Vagina (tissue), 2 donors: Measurements from ENCODE around the gene BICD1. TPM values are rescaled to one million over a fixed set of nuclear protein-coding genes. Genes with fewer than 3 reads are reported as not detected.
"Not testable (repeated sequence)": the region's sequence is repeated elsewhere in the genome, so short reads cannot be mapped to it uniquely, and the experiment has no call there.

Experiments used
- DNase-seq, 2 donors: peaks; one replicate each; pipeline ENCODE4 v3.0.0-alpha.2; 2017; ENCODE audit errors: extremely low spot score in 2 of 2
- H3K27ac ChIP-seq: fragments of 200-600 bp; sonication (generic); one replicate; pipeline ENCODE4 v1.5.1; 2019
- H3K27me3 ChIP-seq: fragments of 200-600 bp; sonication (generic); one replicate; pipeline ENCODE4 v1.5.1; 2019
- H3K36me3 ChIP-seq, 2 donors: fragments of 200-600 bp; sonication (generic); one replicate each; pipeline ENCODE4 v1.5.1; 2017 to 2019
- H3K4me1 ChIP-seq: fragments of 200-600 bp; sonication (generic); one replicate; pipeline ENCODE4 v1.5.1; 2019
- H3K4me3 ChIP-seq, 2 donors: fragments of 200-600 bp; sonication (generic); 1 replicate in 1 of 2; 2 replicates in 1 of 2; pipeline ENCODE4 v1.5.1; 2016 to 2019
- H3K9me3 ChIP-seq: fragments of 200-600 bp; sonication (generic); one replicate; pipeline ENCODE4 v1.5.1; 2019
- POLR2A ChIP-seq, 2 donors: fragments of 450-650 bp; IDR thresholded peaks; one replicate each; pipeline ENCODE4 v1.6.1; 2017; ENCODE audit warnings: antibody characterized with exemption in 2 of 2, mild to moderate bottlenecking in 2 of 2, moderate library complexity in 2 of 2
- POLR2AphosphoS5 ChIP-seq, 2 donors: sonication (generic); formaldehyde crosslinking; IDR thresholded peaks; one replicate each; pipeline ENCODE4 v1.9.0; 2017; ENCODE audit warnings: antibody characterized with exemption in 2 of 2, mild to moderate bottlenecking in 2 of 2, low read depth in 1 of 2; ENCODE audit not compliant: insufficient read depth in 1 of 2
- intact Hi-C: fragments of 100-400 bp; cut with DNase I; formaldehyde crosslinking; loops from one replicate; pipeline ENCODE4 v1.15.1; 2023
- total RNA-seq: library from RNA; depleted of rRNA; stranded (reverse); fragments of >200 nt; gene quantifications from one replicate; pipeline ENCODE4 v1.2.3, GENCODE V29; 2016
- TF ChIP-seq, protein P1 (sequence below), 3 experiments: fragments of 450-650 bp in 2 of 3; fragments of 200-600 bp in 1 of 3; sonication (generic) in 1 of 3; IDR thresholded peaks; one replicate each; pipeline ENCODE4 v1.5.1; 2017 to 2019; ENCODE audit warnings: antibody characterized with exemption in 3 of 3, mild to moderate bottlenecking in 2 of 3, moderate library complexity in 2 of 3

BICD1 gene
- total RNA-seq, 1 donor from 2014 or later = 19.6 TPM

DNA sequence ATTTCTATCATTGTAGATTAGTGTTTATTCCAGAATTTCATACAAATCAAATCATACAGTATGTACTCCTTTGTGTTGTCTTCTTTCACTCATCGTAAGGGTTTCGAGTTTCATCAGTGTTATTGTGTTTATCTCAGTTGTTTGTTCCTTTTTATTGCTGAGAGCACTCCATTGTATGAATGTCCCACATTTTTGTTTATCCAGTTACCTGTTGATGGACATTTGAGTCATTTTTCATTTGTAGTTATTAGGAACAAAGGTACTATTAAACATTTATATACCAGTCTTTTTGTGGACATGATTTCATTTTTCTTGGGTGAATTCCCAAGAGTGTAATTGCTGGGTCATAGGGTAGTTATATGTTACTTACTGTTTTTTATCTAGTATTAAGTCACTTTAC is 70.0 kb downstream of the BICD1 start:
- intact Hi-C loops = no loop called here
- DNase-seq = no peak
- TF ChIP-seq, protein P1, sequence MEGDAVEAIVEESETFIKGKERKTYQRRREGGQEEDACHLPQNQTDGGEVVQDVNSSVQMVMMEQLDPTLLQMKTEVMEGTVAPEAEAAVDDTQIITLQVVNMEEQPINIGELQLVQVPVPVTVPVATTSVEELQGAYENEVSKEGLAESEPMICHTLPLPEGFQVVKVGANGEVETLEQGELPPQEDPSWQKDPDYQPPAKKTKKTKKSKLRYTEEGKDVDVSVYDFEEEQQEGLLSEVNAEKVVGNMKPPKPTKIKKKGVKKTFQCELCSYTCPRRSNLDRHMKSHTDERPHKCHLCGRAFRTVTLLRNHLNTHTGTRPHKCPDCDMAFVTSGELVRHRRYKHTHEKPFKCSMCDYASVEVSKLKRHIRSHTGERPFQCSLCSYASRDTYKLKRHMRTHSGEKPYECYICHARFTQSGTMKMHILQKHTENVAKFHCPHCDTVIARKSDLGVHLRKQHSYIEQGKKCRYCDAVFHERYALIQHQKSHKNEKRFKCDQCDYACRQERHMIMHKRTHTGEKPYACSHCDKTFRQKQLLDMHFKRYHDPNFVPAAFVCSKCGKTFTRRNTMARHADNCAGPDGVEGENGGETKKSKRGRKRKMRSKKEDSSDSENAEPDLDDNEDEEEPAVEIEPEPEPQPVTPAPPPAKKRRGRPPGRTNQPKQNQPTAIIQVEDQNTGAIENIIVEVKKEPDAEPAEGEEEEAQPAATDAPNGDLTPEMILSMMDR (IDR thresholded peaks at IDR 0.05) = no peak
- no peak for TF ChIP-seq POLR2A (IDR thresholded peaks at IDR 0.05)
- no peak for TF ChIP-seq POLR2AphosphoS5 (IDR thresholded peaks at IDR 0.05; ENCODE audit: insufficient read depth in 1 of 2, low read depth in 1 of 2)

DNA sequence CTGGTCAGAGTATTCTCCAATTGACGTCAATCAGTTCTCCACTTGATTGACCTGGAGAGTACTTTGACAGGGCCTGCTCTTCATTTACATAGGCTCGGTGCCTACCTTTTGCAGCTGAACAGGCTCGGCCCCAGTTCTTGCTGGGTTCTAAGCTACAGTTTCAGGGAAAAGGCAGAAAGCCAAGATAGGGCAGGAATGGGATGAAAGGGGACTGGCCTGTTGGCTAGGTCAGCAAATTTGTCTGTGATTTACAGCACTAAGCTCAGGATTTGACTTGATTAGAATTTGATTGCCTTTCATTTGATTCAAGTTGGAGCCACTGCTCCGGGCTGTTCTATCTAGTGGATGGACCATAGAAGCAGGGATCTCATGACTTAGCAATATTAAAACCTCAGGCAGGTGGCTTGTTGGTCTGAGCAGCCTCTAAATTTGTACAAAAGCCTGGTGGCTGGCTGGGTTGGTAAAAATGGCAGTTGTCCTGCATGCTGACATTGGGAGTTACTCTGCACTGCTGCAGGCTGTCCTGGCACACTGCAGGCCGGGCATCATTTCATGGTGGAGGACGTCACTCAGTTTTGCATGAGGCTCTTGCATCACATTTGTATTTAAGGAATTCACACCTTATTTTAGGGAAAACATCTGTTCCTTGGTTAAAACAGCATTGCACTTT is 71.8 kb downstream of the BICD1 start:
- Histone ChIP-seq H3K36me3 (no peaks in the 10 kb centered on the region), H3K4me1 (no peaks in the 10 kb centered on the region), H3K4me3 (no peak overlapping the region), H3K27me3 (no peaks in the 10 kb centered on the region), H3K9me3 (no peaks in the 10 kb centered on the region), H3K27ac (no peak overlapping the region)
- TF ChIP-seq, protein P1 (IDR thresholded peaks at IDR 0.05) = no peak
- no peak for DNase-seq
- intact Hi-C loops = no loop called here

More for the DNA sequence above, 70.0 kb downstream of the BICD1 start:
- no peaks in the 10 kb centered on the region for H3K4me1 ChIP-seq
- no peak overlapping the region for H3K4me3 ChIP-seq
- H3K27me3 ChIP-seq = no peaks in the 10 kb centered on the region
- H3K36me3 ChIP-seq = no peaks in the 10 kb centered on the region
- H3K9me3 ChIP-seq = no peaks in the 10 kb centered on the region
- H3K27ac ChIP-seq = no peak overlapping the region

GRCh38 chr12:32179011-32179395 is 72.4 kb downstream of the BICD1 start:
- H3K36me3 ChIP-seq = no peaks in the 10 kb centered on the region
- intact Hi-C loops = no loop called here
- DNase-seq = no peak
- H3K4me1 ChIP-seq = no peaks in the 10 kb centered on the region
- H3K27me3 ChIP-seq = no peaks in the 10 kb centered on the region
- no peak for TF ChIP-seq POLR2A (IDR thresholded peaks at IDR 0.05)
- TF ChIP-seq POLR2AphosphoS5 (IDR thresholded peaks at IDR 0.05; ENCODE audit: insufficient read depth in 1 of 2, low read depth in 1 of 2) = no peak
- TF ChIP-seq, protein P1 (IDR thresholded peaks at IDR 0.05) = no peak
- no peak overlapping the region for H3K27ac ChIP-seq
- no peaks in the 10 kb centered on the region for H3K9me3 ChIP-seq
- H3K4me3 ChIP-seq = no peak overlapping the region

GRCh38 chr12:32181498-32182175 is 75.0 kb downstream of the BICD1 start:
- Histone ChIP-seq H3K36me3 (no peaks in the 10 kb centered on the region), H3K27me3 (no peaks in the 10 kb centered on the region), H3K9me3 (no peaks in the 10 kb centered on the region), H3K4me3 (no peak overlapping the region), H3K4me1 (no peaks in the 10 kb centered on the region), H3K27ac (no peak overlapping the region)
- intact Hi-C loops = no loop called here
- no peak for TF ChIP-seq POLR2A (IDR thresholded peaks at IDR 0.05)
- TF ChIP-seq, protein P1 (IDR thresholded peaks at IDR 0.05) = no peak
- DNase-seq = no peak

DNA sequence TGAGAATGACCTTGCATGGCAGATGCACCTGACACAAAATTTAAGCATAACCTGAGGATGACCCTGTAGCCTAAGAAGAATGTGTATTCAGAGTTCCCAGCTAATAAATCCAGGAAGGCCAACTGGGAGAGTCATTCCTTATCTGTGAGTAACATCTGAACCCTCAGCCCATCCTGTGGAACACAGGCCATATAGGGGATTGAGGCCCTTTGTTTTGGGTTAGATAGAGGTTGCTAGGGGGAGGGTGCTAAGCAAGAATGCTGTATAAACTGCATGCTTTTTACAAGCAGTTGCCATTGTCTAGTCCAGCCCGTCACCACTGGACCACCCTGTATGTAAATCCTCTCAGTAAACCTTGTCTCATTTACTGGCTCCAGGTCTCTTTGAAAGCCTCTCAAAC is 77.0 kb downstream of the BICD1 start:
- H3K27me3 ChIP-seq = no peaks in the 10 kb centered on the region
- H3K36me3 ChIP-seq = no peaks in the 10 kb centered on the region
- H3K4me1 ChIP-seq = no peaks in the 10 kb centered on the region
- intact Hi-C loops = no loop called here
- no peak for DNase-seq
- H3K9me3 ChIP-seq = no peaks in the 10 kb centered on the region
- TF ChIP-seq POLR2AphosphoS5 (IDR thresholded peaks at IDR 0.05; ENCODE audit: insufficient read depth in 1 of 2, low read depth in 1 of 2) (no peak), POLR2A (IDR thresholded peaks at IDR 0.05) (no peak)
- TF ChIP-seq, protein P1 (IDR thresholded peaks at IDR 0.05) = no peak
- H3K4me3 ChIP-seq = no peak overlapping the region
- no peak overlapping the region for H3K27ac ChIP-seq

GRCh38 chr12:32187127-32187526 is 80.5 kb downstream of the BICD1 start:
- H3K27ac ChIP-seq, intact Hi-C loops: not testable (repeated sequence)

More at GRCh38 chr12:32187127-32187526, 80.5 kb downstream of the BICD1 start:
- not testable (repeated sequence) for H3K4me1 ChIP-seq, H3K9me3 ChIP-seq, H3K36me3 ChIP-seq, DNase-seq, H3K4me3 ChIP-seq, H3K27me3 ChIP-seq
